Endothelial cell of umbilical vein (primary cell): ENCODE data around the gene BRSK2. TPM values are rescaled to one million over a fixed set of nuclear protein-coding genes. Genes with fewer than 3 reads are reported as not detected.

Experiments
- BruUV-seq: library from RNA; stranded (reverse); fragments of 400-500 nt; replicated peaks from 2 replicates; lab custom pipeline; 2021; lab: Mats Ljungman, UMichigan
- CTCF ChIA-PET: fragments of 300-600, 350-600 bp; sonication (Branson Sonifier 250); formaldehyde crosslinking; loops from one replicate; lab custom pipeline; 2021; ENCODE audit warnings: antibody characterized with exemption, inconsistent platforms; lab: Charles Lee
- POLR2A ChIA-PET: fragments of 300-600, 350-600 bp; sonication (Branson Sonifier 250); formaldehyde crosslinking; loops from one replicate; lab custom pipeline; 2021; ENCODE audit warnings: antibody characterized with exemption, inconsistent platforms; lab: Charles Lee
- DNase-seq: peaks from one replicate; pipeline ENCODE4 v3.0.0-alpha.2; 2011; ENCODE audit warnings: low read depth, low spot score
- FAIRE-seq: peaks from 2 replicates; lab custom pipeline; 2011; peaks lifted over from hg19 to GRCh38; lab: Jason Lieb, UNC
- H2AFZ ChIP-seq: 2 replicates; pipeline ENCODE4 v1.6.0; 2012; ENCODE audit warnings: low read depth, low read length, control low read depth, inconsistent platforms
- H3K27ac ChIP-seq: 2 replicates; pipeline ENCODE4 v1.5.1; 2011; ENCODE audit warnings: low read depth, mild to moderate bottlenecking, control low read depth, low read length, moderate library complexity; ENCODE audit not compliant: insufficient read depth
- H3K27me3 ChIP-seq, 2 experiments: 2 replicates each; pipeline versions ENCODE4 v1.6.0 to v1.6.1; 2011; ENCODE audit warnings: low read length in 2 of 2, mixed read lengths in 1 of 2; ENCODE audit not compliant: control insufficient read depth in 2 of 2, insufficient read depth in 2 of 2
- H3K36me3 ChIP-seq, 2 experiments: 2 replicates in 1 of 2; 3 replicates in 1 of 2; pipeline ENCODE4 v1.5.1; 2011; ENCODE audit warnings: low read length in 2 of 2, mild to moderate bottlenecking in 1 of 2, moderate library complexity in 1 of 2; ENCODE audit not compliant: control insufficient read depth in 2 of 2, insufficient read depth in 2 of 2; ENCODE audit errors: extremely low read depth in 1 of 2
- H3K4me1 ChIP-seq: 3 replicates; pipeline ENCODE4 v1.5.1; 2011; ENCODE audit warnings: mild to moderate bottlenecking, low read length; ENCODE audit not compliant: control insufficient read depth, insufficient read depth; ENCODE audit errors: extremely low read depth
- H3K4me2 ChIP-seq: 2 replicates; pipeline ENCODE4 v1.6.1; 2011; ENCODE audit warnings: low read length, control low read depth, mixed read lengths; ENCODE audit not compliant: insufficient read depth
- H3K4me3 ChIP-seq, 3 experiments: fragments of 200-600 bp in 1 of 3; sonication (generic), shearing (Covaris generic) in 1 of 3; replicated peaks in 1 of 3; 2 replicates each; pipeline ENCODE4 v1.5.1; 2011 to 2016; ENCODE audit warnings: control low read depth in 3 of 3, low read length in 3 of 3, mild to moderate bottlenecking in 2 of 3, inconsistent platforms in 1 of 3, low read depth in 1 of 3, moderate library complexity in 1 of 3; ENCODE audit not compliant: insufficient read depth in 1 of 3
- H3K79me2 ChIP-seq: 2 replicates; pipeline ENCODE4 v1.6.0; 2012; ENCODE audit warnings: low read length, inconsistent platforms; ENCODE audit not compliant: control insufficient read depth, insufficient read depth
- H3K9ac ChIP-seq: replicated peaks from 2 replicates; pipeline ENCODE3; 2011; ENCODE audit warnings: low read length, control low read depth; ENCODE audit not compliant: insufficient read depth; ENCODE audit errors: extremely low read depth
- H3K9me1 ChIP-seq: replicated peaks from 3 replicates; pipeline ENCODE4 v1.6.0; 2011; ENCODE audit warnings: mild to moderate bottlenecking, low read length; ENCODE audit not compliant: control insufficient read depth, insufficient read depth; ENCODE audit errors: extremely low read depth
- H3K9me3 ChIP-seq: replicated peaks from 2 replicates; pipeline ENCODE4 v1.5.1; 2012; ENCODE audit warnings: low read length, inconsistent platforms; ENCODE audit not compliant: control insufficient read depth, insufficient read depth
- H4K20me1 ChIP-seq: replicated peaks from 2 replicates; pipeline ENCODE3; 2011; ENCODE audit warnings: mild to moderate bottlenecking, low read length; ENCODE audit not compliant: control insufficient read depth, insufficient read depth; ENCODE audit errors: extremely low read depth
- EZH2 ChIP-seq: IDR thresholded peaks from 2 replicates; pipeline ENCODE4 v1.6.1; 2012; ENCODE audit warnings: borderline replicate concordance, low read depth, mild to moderate bottlenecking, moderate library complexity, low read length, inconsistent platforms; ENCODE audit not compliant: severe bottlenecking
- FOS ChIP-seq: IDR thresholded peaks from 2 replicates; pipeline ENCODE4 v1.6.1; 2011; ENCODE audit warnings: mild to moderate bottlenecking, low read length, moderate library complexity, borderline replicate concordance; ENCODE audit not compliant: insufficient read depth
- GATA2 ChIP-seq: IDR thresholded peaks from 2 replicates; pipeline ENCODE4 v1.7.0; 2011; ENCODE audit warnings: low read depth, mild to moderate bottlenecking, moderate library complexity, mixed read lengths, low read length; ENCODE audit not compliant: insufficient read length, insufficient read depth
- JUN ChIP-seq: IDR thresholded peaks from 2 replicates; pipeline ENCODE4 v1.6.1; 2011; ENCODE audit warnings: borderline replicate concordance, low read depth; ENCODE audit not compliant: insufficient read length, insufficient read depth
- MYC ChIP-seq: IDR thresholded peaks from one replicate; pipeline ENCODE4 v1.6.1; 2011; ENCODE audit warnings: mild to moderate bottlenecking, low read depth, low read length
- POLR2A ChIP-seq: IDR thresholded peaks from 2 replicates; pipeline ENCODE4 v1.6.1; 2012; ENCODE audit warnings: low read depth, mild to moderate bottlenecking, control low read depth, low read length
- POLR2AphosphoS5 ChIP-seq: IDR thresholded peaks from 2 replicates; pipeline ENCODE4 v1.6.1; 2012; ENCODE audit warnings: low read depth, mild to moderate bottlenecking, control low read depth, low read length, moderate library complexity; ENCODE audit not compliant: insufficient read depth
- dilution Hi-C: fragments of 300-500 bp; cut with MboI; formaldehyde crosslinking; loops from one replicate; pipeline ENCODE4 v1.15.0; 2019; ENCODE audit warnings: low sequenced_read_pairs; ENCODE audit not compliant: extremely low pct_ligation_motif_present
- intact Hi-C: fragments of 100-400 bp; cut with micrococcal nuclease; formaldehyde crosslinking; loops from one replicate; pipeline ENCODE4 v1.10.0; 2022
- polyA plus RNA-seq, 4 experiments: library from polyadenylated mRNA; depleted of rRNA in 3 of 4; stranded (reverse) in 3 of 4; unstranded in 1 of 4; fragments of >200 nt; gene quantifications; 2 replicates each; pipeline versions ENCODE4 v1.2.1 to v1.2.3, GENCODE V29; 2011 to 2012; ENCODE audit warnings: missing spikeins in 1 of 4
- total RNA-seq: library from RNA; stranded (reverse); gene quantifications from 2 replicates; pipeline ENCODE4 v1.2.3, GENCODE V29; 2021
- TF ChIP-seq, protein P1 (sequence below), 2 donors: IDR thresholded peaks; 1 replicate in 1 of 2; 2 replicates in 1 of 2; pipeline ENCODE4 v1.5.1; 2011; ENCODE audit warnings: low read length in 2 of 2, mild to moderate bottlenecking in 2 of 2, moderate library complexity in 2 of 2, control low read depth in 1 of 2, inconsistent platforms in 1 of 2, low read depth in 1 of 2; ENCODE audit not compliant: insufficient read depth in 1 of 2; ENCODE audit errors: extremely low read depth in 1 of 2

The BRSK2 gene
- total and polyA plus RNA-seq, 2 donors (not counting 3 experiments of a cell fraction or from before 2014, with no cell fraction given): 0.08 to 0.20 TPM

GRCh38 chr11:1461826-1462697 is 72.3 kb downstream of the BRSK2 start:
- intact Hi-C loops (no loop called here), dilution Hi-C loops (no loop called here)
- DNase-seq (no peak), FAIRE-seq (no peak)
- H3K9me3 ChIP-seq: no peaks in the 10 kb centered on the region
- no peak overlapping the region for H2AFZ ChIP-seq
- H4K20me1 ChIP-seq: no peaks in the 10 kb centered on the region
- H3K79me2 ChIP-seq: no peaks in the 10 kb centered on the region
- no peak overlapping the region for H3K4me3 ChIP-seq
- no peaks in the 10 kb centered on the region for H3K4me1 ChIP-seq
- CTCF ChIA-PET: no interaction called here
- H3K36me3 ChIP-seq: no peaks in the 10 kb centered on the region
- H3K4me2 ChIP-seq: no peak overlapping the region
- H3K9me1 ChIP-seq: no peaks in the 10 kb centered on the region
- no peak overlapping the region for H3K27ac ChIP-seq
- H3K27me3 ChIP-seq: no peaks in the 10 kb centered on the region
- POLR2A ChIA-PET: no interaction called here
- no TSS peak for BruUV-seq
- TF ChIP-seq, protein P1, sequence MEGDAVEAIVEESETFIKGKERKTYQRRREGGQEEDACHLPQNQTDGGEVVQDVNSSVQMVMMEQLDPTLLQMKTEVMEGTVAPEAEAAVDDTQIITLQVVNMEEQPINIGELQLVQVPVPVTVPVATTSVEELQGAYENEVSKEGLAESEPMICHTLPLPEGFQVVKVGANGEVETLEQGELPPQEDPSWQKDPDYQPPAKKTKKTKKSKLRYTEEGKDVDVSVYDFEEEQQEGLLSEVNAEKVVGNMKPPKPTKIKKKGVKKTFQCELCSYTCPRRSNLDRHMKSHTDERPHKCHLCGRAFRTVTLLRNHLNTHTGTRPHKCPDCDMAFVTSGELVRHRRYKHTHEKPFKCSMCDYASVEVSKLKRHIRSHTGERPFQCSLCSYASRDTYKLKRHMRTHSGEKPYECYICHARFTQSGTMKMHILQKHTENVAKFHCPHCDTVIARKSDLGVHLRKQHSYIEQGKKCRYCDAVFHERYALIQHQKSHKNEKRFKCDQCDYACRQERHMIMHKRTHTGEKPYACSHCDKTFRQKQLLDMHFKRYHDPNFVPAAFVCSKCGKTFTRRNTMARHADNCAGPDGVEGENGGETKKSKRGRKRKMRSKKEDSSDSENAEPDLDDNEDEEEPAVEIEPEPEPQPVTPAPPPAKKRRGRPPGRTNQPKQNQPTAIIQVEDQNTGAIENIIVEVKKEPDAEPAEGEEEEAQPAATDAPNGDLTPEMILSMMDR (IDR thresholded peaks at IDR 0.05; ENCODE audit: extremely low read depth in 1 of 2, insufficient read depth in 1 of 2, low read depth in 1 of 2, low read length in 2 of 2): no peak
- TF ChIP-seq EZH2 (no peak), GATA2 (no peak), POLR2A (no peak), FOS (no peak), JUN (no peak), POLR2AphosphoS5 (no peak), MYC (no peak)
- H3K9ac ChIP-seq: no peak overlapping the region
